WTC11 (cell line): ENCODE data around the gene INPP4A. TPM values are rescaled to one million over a fixed set of nuclear protein-coding genes. Genes with fewer than 3 reads are reported as not detected.

Experiments
- ATAC-seq: fragments of 200-7000 bp; cut with Tn5 transposase; 2 replicates; pipeline ENCODE4 v1.10.0; 2021; ENCODE audit warnings: mild to moderate bottlenecking, moderate library complexity
- CTCF ChIA-PET: fragments of 300-600 bp; sonication (Branson Sonifier 250); formaldehyde crosslinking; loops from one replicate; lab custom pipeline; 2021; ENCODE audit warnings: antibody characterized with exemption; lab: Charles Lee
- POLR2A ChIA-PET: fragments of 350-600 bp; sonication (Branson Sonifier 250); formaldehyde crosslinking; loops from one replicate; lab custom pipeline; 2021; ENCODE audit warnings: antibody characterized with exemption; lab: Charles Lee
- DNase-seq: peaks from one replicate; pipeline ENCODE4 v3.0.0; 2021; ENCODE audit warnings: low spot score
- H3K27ac Mint-ChIP-seq: 2 replicates; pipeline ENCODE4 v1.8.0; 2021; ENCODE audit warnings: mixed read lengths
- H3K27me3 Mint-ChIP-seq: 2 replicates; pipeline ENCODE4 v1.8.0; 2021; ENCODE audit warnings: low read depth, mild to moderate bottlenecking, moderate library complexity, mixed read lengths
- H3K36me3 Mint-ChIP-seq: 2 replicates; pipeline ENCODE4 v1.8.0; 2021; ENCODE audit warnings: mixed read lengths
- H3K4me1 Mint-ChIP-seq: 2 replicates; pipeline ENCODE4 v1.8.0; 2022; ENCODE audit warnings: mixed read lengths
- H3K4me3 Mint-ChIP-seq: 2 replicates; pipeline ENCODE4 v1.8.0; 2021; ENCODE audit warnings: mild to moderate bottlenecking, moderate library complexity, mixed read lengths
- H3K9me3 Mint-ChIP-seq: 2 replicates; pipeline ENCODE4 v1.8.0; 2021; ENCODE audit warnings: mixed read lengths
- ARID4B ChIP-seq: sonication (generic); formaldehyde crosslinking; IDR thresholded peaks from 2 replicates; pipeline ENCODE4 v1.8.0; 2023; ENCODE audit warnings: missing genetic modification reagents, mild to moderate bottlenecking, borderline replicate concordance
- ATF1 ChIP-seq: sonication (generic); formaldehyde crosslinking; IDR thresholded peaks from 2 replicates; pipeline ENCODE4 v1.8.1; 2023; ENCODE audit warnings: mild to moderate bottlenecking, moderate library complexity, missing genetic modification reagents
- EMX1 ChIP-seq: fragments of 250-450 bp; sonication (Bioruptor Pico); IDR thresholded peaks from 2 replicates; pipeline ENCODE4 v1.8.0; 2021; ENCODE audit warnings: mild to moderate bottlenecking
- ESRRA ChIP-seq: sonication (generic); formaldehyde crosslinking; IDR thresholded peaks from 2 replicates; pipeline ENCODE4 v1.8.1; 2022; ENCODE audit warnings: mild to moderate bottlenecking, missing genetic modification reagents, borderline replicate concordance
- FOXJ3 ChIP-seq: sonication (generic); formaldehyde crosslinking; IDR thresholded peaks from 2 replicates; pipeline ENCODE4 v1.9.0; 2021; ENCODE audit warnings: missing genetic modification reagents, mild to moderate bottlenecking, borderline replicate concordance
- FOXK1 ChIP-seq: sonication (generic); formaldehyde crosslinking; IDR thresholded peaks from 2 replicates; pipeline ENCODE4 v1.8.0; 2022; ENCODE audit warnings: mild to moderate bottlenecking, moderate library complexity, missing genetic modification reagents
- GRHL2 ChIP-seq: fragments of 250-450 bp; sonication (Bioruptor Pico); IDR thresholded peaks from 2 replicates; pipeline ENCODE4 v1.8.0; 2022; ENCODE audit warnings: mild to moderate bottlenecking, moderate library complexity; ENCODE audit not compliant: insufficient replicate concordance, severe bottlenecking
- GTF2I ChIP-seq: fragments of 250-450 bp; sonication (Bioruptor Pico); conservative IDR thresholded peaks from 2 replicates; pipeline ENCODE4 v1.4.0; 2021; ENCODE audit warnings: mild to moderate bottlenecking
- HMGA2 ChIP-seq: fragments of 250-450 bp; sonication (Bioruptor Pico); IDR thresholded peaks from 2 replicates; pipeline ENCODE4 v1.4.0; 2021; ENCODE audit warnings: mild to moderate bottlenecking, moderate library complexity
- MXD4 ChIP-seq: fragments of 250-450 bp; sonication (Bioruptor Pico); IDR thresholded peaks from 2 replicates; pipeline ENCODE4 v1.8.0; 2021; ENCODE audit warnings: mild to moderate bottlenecking, moderate library complexity, borderline replicate concordance
- NR1H2 ChIP-seq: sonication (generic); formaldehyde crosslinking; IDR thresholded peaks from 2 replicates; pipeline ENCODE4 v1.9.0; 2021; ENCODE audit warnings: mild to moderate bottlenecking, moderate library complexity, missing genetic modification reagents
- NR2C2 ChIP-seq: sonication (generic); formaldehyde crosslinking; IDR thresholded peaks from 2 replicates; pipeline ENCODE4 v1.8.0; 2022; ENCODE audit warnings: mild to moderate bottlenecking, missing genetic modification reagents
- NR3C1 ChIP-seq: sonication (generic); formaldehyde crosslinking; conservative IDR thresholded peaks from 2 replicates; pipeline ENCODE4 v1.8.1; 2023; ENCODE audit warnings: low read depth, mild to moderate bottlenecking, missing genetic modification reagents
- PREB ChIP-seq: sonication (generic); formaldehyde crosslinking; IDR thresholded peaks from 2 replicates; pipeline ENCODE4 v1.8.1; 2022; ENCODE audit warnings: mild to moderate bottlenecking, missing genetic modification reagents, moderate library complexity, borderline replicate concordance
- PRRX2 ChIP-seq: fragments of 250-450 bp; sonication (Bioruptor Pico); IDR thresholded peaks from 2 replicates; pipeline ENCODE4 v1.8.0; 2021; ENCODE audit warnings: mild to moderate bottlenecking
- RELA ChIP-seq: sonication (generic); formaldehyde crosslinking; IDR thresholded peaks from 2 replicates; pipeline ENCODE4 v1.8.1; 2022; ENCODE audit warnings: missing genetic modification reagents, mild to moderate bottlenecking, borderline replicate concordance
- SMAD3 ChIP-seq: sonication (generic); formaldehyde crosslinking; IDR thresholded peaks from 2 replicates; pipeline ENCODE4 v1.8.0; 2022; ENCODE audit warnings: missing genetic modification reagents, mild to moderate bottlenecking, borderline replicate concordance
- SP1 ChIP-seq: sonication (generic); formaldehyde crosslinking; conservative IDR thresholded peaks from 2 replicates; pipeline ENCODE4 v1.8.1; 2022; ENCODE audit warnings: missing genetic modification reagents
- ZBTB43 ChIP-seq: sonication (generic); formaldehyde crosslinking; IDR thresholded peaks from 2 replicates; pipeline ENCODE4 v1.8.1; 2023; ENCODE audit warnings: mild to moderate bottlenecking, missing genetic modification reagents
- ZNF219 ChIP-seq: sonication (generic); formaldehyde crosslinking; IDR thresholded peaks from 2 replicates; pipeline ENCODE4 v1.8.0; 2023; ENCODE audit warnings: missing genetic modification reagents, mild to moderate bottlenecking, borderline replicate concordance
- ZNF281 ChIP-seq: sonication (generic); formaldehyde crosslinking; IDR thresholded peaks from 2 replicates; pipeline ENCODE4 v1.8.0; 2023; ENCODE audit warnings: mild to moderate bottlenecking, missing genetic modification reagents
- ZSCAN18 ChIP-seq: fragments of 250-450 bp; sonication (Bioruptor Pico); IDR thresholded peaks from 2 replicates; pipeline ENCODE4 v2.1.2; 2022; ENCODE audit warnings: mild to moderate bottlenecking, moderate library complexity
- total RNA-seq: library from RNA; stranded (reverse); gene quantifications from 3 replicates; pipeline ENCODE4 v1.2.3, GENCODE V29; 2021

Gene INPP4A
- total RNA-seq, 1 experiment from 2014 or later, result 38.3 TPM

- no peak for TF ChIP-seq ARID4B (CRISPR knock-in tag)
- no peak for TF ChIP-seq RELA (CRISPR knock-in tag)
- no peak for TF ChIP-seq ZNF281 (CRISPR knock-in tag)
- no peak for TF ChIP-seq NR2C2
Observed at GRCh38 chr2:98468621-98469236, 24.1 kb downstream of the INPP4A start (continued).

- POLR2A ChIA-PET, result no interaction called here
- H3K4me1 Mint-ChIP-seq, result peaks cover 30% of the 10 kb centered on the region
- TF ChIP-seq ZBTB43 (CRISPR knock-in tag) (no peak), GTF2I (CRISPR knock-in tag) (no peak), ESRRA (CRISPR knock-in tag) (no peak), ZNF219 (CRISPR knock-in tag) (no peak), FOXK1 (CRISPR knock-in tag) (no peak)
- TF ChIP-seq, all 79 proteins: peak for 0
- H3K4me3 Mint-ChIP-seq, result no peak overlapping the region
- H3K27ac Mint-ChIP-seq, result no peak overlapping the region
- CTCF ChIA-PET, result interaction anchor here (0.5 to 2.9 kb wide), 3 partner anchors 10 to 23 kb away, joined by 3 to 9 read pairs (median 7); no protein-coding TSS in a partner anchor
- no peaks in the 10 kb centered on the region for H3K9me3 Mint-ChIP-seq
- peaks cover 6% of the 10 kb centered on the region; the same call in 1 of the 2 replicates for H3K36me3 Mint-ChIP-seq
- no peaks in the 10 kb centered on the region for H3K27me3 Mint-ChIP-seq
- ATAC-seq (no peak), DNase-seq (no peak)
Observed at GRCh38 chr2:98469862-98470544, 25.3 kb downstream of the INPP4A start.

GRCh38 chr2:98470851-98471255 is 26.2 kb downstream of the INPP4A start:
- Mint-ChIP-seq H3K27ac (peak overlapping the region; percentile 46), H3K4me3 (no peak overlapping the region), H3K36me3 (peaks cover 6% of the 10 kb centered on the region; the same call in 1 of the 2 replicates), H3K9me3 (no peaks in the 10 kb centered on the region), H3K4me1 (peaks cover 30% of the 10 kb centered on the region), H3K27me3 (no peaks in the 10 kb centered on the region)
- ChIA-PET POLR2A (no interaction called here), CTCF (interaction anchor here (1.4 to 2.9 kb wide), 2 partner anchors 9 to 17 kb away, joined by 7 to 9 read pairs; no protein-coding TSS in a partner anchor)
- ATAC-seq (no peak), DNase-seq (no peak)
- TF ChIP-seq ESRRA (CRISPR knock-in tag) (no peak), HMGA2 (CRISPR knock-in tag) (no peak), SP1 (no peak), EMX1 (CRISPR knock-in tag) (no peak), NR3C1 (CRISPR knock-in tag) (no peak), MXD4 (CRISPR knock-in tag) (no peak), NR1H2 (CRISPR knock-in tag) (no peak), ZSCAN18 (CRISPR knock-in tag) (no peak), PRRX2 (CRISPR knock-in tag) (no peak), GRHL2 (CRISPR knock-in tag) (no peak), SMAD3 (no peak), FOXJ3 (CRISPR knock-in tag) (no peak), PREB (no peak), ATF1 (CRISPR knock-in tag) (no peak)
